Measurements from ENCODE around the gene SMARCC1.
A peak's percentile ranks its signal among the peaks of the same experiment; 100 is the strongest.

The SMARCC1 gene

GRCh38 chr3:47581835-47582234 is 199.9 kb downstream of the SMARCC1 start:
- no peak for DNase-seq

- DNase-seq, result no peak
These were observed 200.3 kb downstream of the SMARCC1 start for GRCh38 chr3:47581422-47581821.

GRCh38 chr3:47580481-47580880 is 201.2 kb downstream of the SMARCC1 start:
- no peak for DNase-seq

DNA sequence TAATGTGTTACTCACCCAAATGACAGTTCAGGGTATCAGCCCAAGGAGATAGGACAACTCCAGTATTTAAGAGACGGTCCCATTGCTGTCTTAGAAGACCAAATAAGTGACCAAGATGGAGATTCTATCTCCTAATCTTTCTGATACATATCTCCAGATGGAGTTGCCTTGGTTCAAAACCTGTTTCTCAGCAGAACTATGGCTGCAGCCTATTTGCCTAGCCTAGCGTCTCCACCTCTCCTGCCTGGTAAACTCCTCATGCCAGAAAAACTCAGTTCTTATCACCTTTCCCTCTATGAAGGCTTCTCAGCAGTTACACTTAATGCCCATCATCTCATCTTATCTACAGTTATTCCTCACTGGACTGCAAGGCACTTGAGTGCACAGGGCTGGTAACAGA is 201.8 kb downstream of the SMARCC1 start:
- no peak for DNase-seq

DNA sequence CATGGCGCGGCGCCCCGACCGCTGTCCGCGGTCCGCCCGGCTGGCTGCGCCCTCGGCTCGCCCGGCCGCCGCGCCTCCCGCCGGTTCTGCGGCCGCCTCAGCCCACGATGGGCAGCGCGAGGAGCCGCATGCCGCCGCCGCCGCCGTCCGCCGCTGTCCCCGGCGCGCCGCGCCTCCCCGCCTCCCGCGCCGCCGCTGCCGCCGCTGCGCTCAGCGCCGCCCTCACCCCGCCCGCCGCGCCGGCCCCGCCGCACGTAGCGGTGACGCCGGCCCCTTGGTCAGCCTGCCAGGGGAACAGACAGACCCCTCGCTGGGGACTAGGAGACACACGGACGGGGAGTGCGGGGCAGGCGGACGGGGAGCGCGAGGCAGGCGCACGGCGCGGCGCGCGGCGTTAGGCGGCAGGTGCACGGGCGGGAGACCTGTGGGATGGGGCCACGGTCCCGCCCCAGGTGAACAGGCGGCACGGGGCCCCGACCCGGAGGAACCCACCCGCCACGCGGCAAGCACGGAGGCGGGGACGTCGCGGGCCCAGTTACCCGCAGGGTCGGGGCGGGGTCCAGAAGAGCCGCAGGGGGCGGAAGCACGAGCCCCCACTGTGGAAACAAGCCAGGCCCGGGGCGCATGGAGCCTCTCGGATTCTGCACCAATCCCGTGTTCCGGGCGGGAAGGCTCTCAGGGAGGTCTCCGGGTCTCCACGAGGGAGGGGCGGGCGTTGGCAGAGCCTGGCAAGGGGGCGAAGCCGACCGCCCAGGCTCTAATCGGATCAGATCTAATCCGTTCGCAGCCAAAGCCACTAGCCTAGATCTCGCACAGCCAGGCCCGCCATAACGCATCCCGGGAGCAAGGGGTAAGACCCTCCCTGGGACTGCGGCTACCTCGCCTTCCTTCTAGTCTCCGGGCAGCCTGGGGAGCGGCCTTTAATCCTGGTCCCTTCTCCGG is 202.7 kb downstream of the SMARCC1 start, which contains the start of gene CSPG5:
CSPG5 (minus strand) TSS at position 175 of the 942 bp plus-strand sequence; CDS start at position 3, 172 bp downstream.
- peak in 1 of 2 experiments; percentile 37 for DNase-seq

- peak; percentile 27 to 43 for DNase-seq
These were observed 203.5 kb downstream of the SMARCC1 start for GRCh38 chr3:47578119-47578632.

GRCh38 chr3:47577583-47578118 is 204.0 kb downstream of the SMARCC1 start:
- DNase-seq, result no peak

DNA sequence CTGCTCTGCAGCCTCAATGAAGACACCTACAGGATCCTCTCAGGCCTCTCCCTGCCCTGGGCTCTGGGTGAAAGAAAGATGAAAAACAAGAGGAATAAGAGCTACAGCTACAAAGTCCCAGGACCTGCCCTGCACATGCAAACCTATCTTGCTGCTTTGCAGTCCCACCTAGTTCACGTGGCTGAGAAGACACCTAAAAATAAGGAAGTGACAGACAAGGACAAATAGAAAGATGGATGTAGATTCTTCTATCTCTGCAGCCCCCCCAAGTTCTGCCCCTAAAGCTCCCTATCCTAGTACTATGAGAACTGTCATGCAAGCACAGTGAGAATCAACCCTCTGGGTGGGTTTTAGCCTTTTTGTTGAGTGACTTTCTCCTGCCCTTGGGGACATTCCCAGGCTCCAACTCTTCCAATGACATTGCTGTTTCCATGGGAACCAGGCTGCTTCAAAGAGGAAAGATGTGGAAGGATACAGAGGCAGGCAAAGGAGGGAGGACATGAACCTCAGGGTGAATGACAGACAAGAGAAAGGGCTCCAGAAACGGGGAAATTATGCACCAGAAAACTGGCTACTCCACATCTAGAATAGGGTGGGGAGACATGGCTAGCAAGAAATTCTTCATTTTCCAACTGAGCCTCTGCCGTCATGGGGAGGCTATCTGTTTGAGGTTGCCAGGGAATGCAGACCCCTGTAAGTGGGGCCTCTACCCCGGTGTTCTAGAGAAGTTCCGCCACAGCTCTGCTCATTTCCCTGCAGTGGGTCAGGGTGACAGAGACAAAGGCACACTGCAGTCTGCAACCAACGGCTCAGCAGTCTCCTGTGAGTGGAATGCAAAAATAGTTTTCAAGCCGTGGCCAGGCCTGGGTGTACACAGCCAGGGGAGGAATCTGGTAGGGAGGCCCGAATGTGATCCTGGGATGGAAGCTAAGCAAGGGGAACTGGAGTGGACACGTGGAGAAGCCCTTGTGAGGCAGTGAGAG is 208.2 kb downstream of the SMARCC1 start:
- DNase-seq, result no peak

- DNase-seq, result no peak
These were observed 210.1 kb downstream of the SMARCC1 start for GRCh38 chr3:47571391-47572175.

GRCh38 chr3:47568901-47569300 is 212.8 kb downstream of the SMARCC1 start:
- no peak for DNase-seq

- no peak for DNase-seq
These were observed 214.5 kb downstream of the SMARCC1 start for GRCh38 chr3:47567149-47567548.

DNA sequence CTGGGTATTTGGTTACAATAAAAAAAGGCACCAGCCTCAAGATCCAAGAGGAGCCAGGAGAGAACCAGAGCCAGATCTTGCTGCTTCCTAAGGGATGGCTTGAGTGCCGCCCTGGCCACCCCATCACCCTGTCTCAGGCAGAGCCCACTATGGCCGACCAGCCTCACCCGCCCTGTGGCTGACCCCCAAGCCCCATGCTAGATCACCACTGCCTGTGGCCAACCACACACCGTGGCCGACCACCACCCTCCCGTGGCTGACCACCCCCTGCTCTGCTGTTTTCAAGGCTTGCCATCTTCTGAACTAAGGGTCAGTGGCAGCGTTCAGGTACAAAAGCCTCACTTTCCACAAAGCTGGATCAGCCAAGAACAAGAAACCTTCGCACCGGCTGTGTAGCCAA is 215.0 kb downstream of the SMARCC1 start:
- no peak for DNase-seq

- no peak for DNase-seq
These were observed 215.8 kb downstream of the SMARCC1 start for GRCh38 chr3:47565734-47566550.

GRCh38 chr3:47556351-47556750 is 225.3 kb downstream of the SMARCC1 start:
- DNase-seq, result no peak

GRCh38 chr3:47554335-47554734 is 227.4 kb downstream of the SMARCC1 start:
- no peak for DNase-seq

- DNase-seq, result no peak
These were observed 228.3 kb downstream of the SMARCC1 start for GRCh38 chr3:47553407-47553806.

- no peak for DNase-seq
These were observed 239.1 kb downstream of the SMARCC1 start for GRCh38 chr3:47542471-47543173.

GRCh38 chr3:47541583-47542108 is 240.0 kb downstream of the SMARCC1 start:
- DNase-seq, result no peak

DNA sequence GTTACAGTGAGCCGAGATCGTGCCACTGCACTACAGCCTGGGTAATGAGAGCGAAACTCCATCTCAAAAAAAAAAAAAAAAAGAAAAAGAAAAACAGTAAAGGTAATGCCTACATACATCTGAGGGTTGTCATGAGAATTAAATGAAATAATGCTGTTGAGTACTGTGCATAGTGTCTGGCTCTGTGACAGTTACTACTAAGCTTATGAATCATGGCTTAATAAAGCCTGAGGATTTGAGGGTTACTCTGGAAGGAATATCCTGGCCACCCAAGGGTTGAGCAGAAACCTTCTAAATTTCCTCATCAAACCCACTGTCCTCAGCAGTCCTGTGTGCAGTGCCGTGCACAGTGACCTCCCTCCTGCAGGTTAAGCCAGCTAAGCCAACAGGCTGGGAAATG is 241.4 kb downstream of the SMARCC1 start:
- DNase-seq, result no peak

- DNase-seq, result no peak
These were observed 244.7 kb downstream of the SMARCC1 start for GRCh38 chr3:47536967-47537366.
